ENCODE data around the gene CA5B.
"Not testable (repeated sequence)": the region's sequence is repeated elsewhere in the genome, so short reads cannot be mapped to it uniquely, and the experiment has no call there.

Gene CA5B

GRCh38 chrX:15737190-15737958 is 696 bp upstream of the CA5B start:
- no peak for TF ChIP-seq CTCF (IDR thresholded peaks at IDR 0.05; ENCODE audit: low read depth, low read length)
- DNase-seq (ENCODE audit: low read depth in 2 of 2), result peak in 1 of 2 donors; percentile 17
- peak overlapping the region; percentile 13 to 39 for H3K4me3 ChIP-seq (replicated peaks in 1 of 2; ENCODE audit: low read depth in 2 of 2, low read length in 2 of 2)

- DNase-seq (ENCODE audit: low read depth in 2 of 2), result no peak
- H3K4me3 ChIP-seq (replicated peaks in 1 of 2; ENCODE audit: low read depth in 2 of 2, low read length in 2 of 2), result no peak overlapping the region
- TF ChIP-seq CTCF (IDR thresholded peaks at IDR 0.05; ENCODE audit: low read depth, low read length), result no peak
These were observed 1.8 kb downstream of the CA5B start for GRCh38 chrX:15739886-15740285.

GRCh38 chrX:15744181-15744867 is 6.3 kb downstream of the CA5B start:
- no peak overlapping the region for H3K4me3 ChIP-seq (replicated peaks in 1 of 2; ENCODE audit: low read depth in 2 of 2, low read length in 2 of 2)
- peak in 1 of 2 donors; percentile 27 for DNase-seq (ENCODE audit: low read depth in 2 of 2)
- TF ChIP-seq CTCF (IDR thresholded peaks at IDR 0.05; ENCODE audit: low read depth, low read length), result no peak

GRCh38 chrX:15745179-15745578 is 7.1 kb downstream of the CA5B start:
- no peak overlapping the region for H3K4me3 ChIP-seq (replicated peaks in 1 of 2; ENCODE audit: low read depth in 2 of 2, low read length in 2 of 2)
- DNase-seq (ENCODE audit: low read depth in 2 of 2), result peak; percentile 29 to 34
- TF ChIP-seq CTCF (IDR thresholded peaks at IDR 0.05; ENCODE audit: low read depth, low read length), result no peak

- not testable (repeated sequence) for H3K4me3 ChIP-seq (replicated peaks in 1 of 2; ENCODE audit: low read depth in 2 of 2, low read length in 2 of 2); DNase-seq (ENCODE audit: low read depth in 2 of 2)
These were observed 8.6 kb downstream of the CA5B start for GRCh38 chrX:15746651-15747050.

- TF ChIP-seq CTCF (IDR thresholded peaks at IDR 0.05; ENCODE audit: low read depth, low read length), result no peak
- no peak overlapping the region for H3K4me3 ChIP-seq (replicated peaks in 1 of 2; ENCODE audit: low read depth in 2 of 2, low read length in 2 of 2)
- DNase-seq (ENCODE audit: low read depth in 2 of 2), result no peak
These were observed 9.6 kb downstream of the CA5B start for GRCh38 chrX:15747626-15748173.

- no peak for DNase-seq (ENCODE audit: low read depth in 2 of 2)
- TF ChIP-seq CTCF (IDR thresholded peaks at IDR 0.05; ENCODE audit: low read depth, low read length), result no peak
- no peak overlapping the region for H3K4me3 ChIP-seq (replicated peaks in 1 of 2; ENCODE audit: low read depth in 2 of 2, low read length in 2 of 2)
These were observed 10.8 kb downstream of the CA5B start for GRCh38 chrX:15748841-15749240.
